Measurements from ENCODE around the gene CCP110. TPM values are rescaled to one million over a fixed set of nuclear protein-coding genes. Genes with fewer than 3 reads are reported as not detected.

CCP110 gene
- total and polyA plus RNA-seq, 4 donors: 7.4 to 67.9 (median 15.4) TPM

GRCh38 chr16:19490619-19491018, 33.1 kb upstream of the CCP110 start:
- Histone ChIP-seq H3K27me3 (ENCODE audit: control insufficient read depth in 3 of 3, insufficient read depth in 3 of 3, low read length in 2 of 3) (no peaks in the 10 kb centered on the region), H3K9ac (ENCODE audit: insufficient read depth in 1 of 2, low read length in 2 of 2) (no peak overlapping the region), H3K36me3 (ENCODE audit: control insufficient read depth in 4 of 4, insufficient read depth in 4 of 4, low read length in 4 of 4) (peaks cover 0 to 18% (median 0%) of the 10 kb centered on the region in 4 donors), H3K27ac (ENCODE audit: low read depth in 1 of 2, low read length in 1 of 2) (no peak overlapping the region), H3K4me1 (ENCODE audit: control insufficient read depth in 5 of 5, insufficient read depth in 5 of 5, low read length in 5 of 5) (peaks cover 0 to 3% (median 0%) of the 10 kb centered on the region in 5 donors), H3K9me3 (ENCODE audit: control insufficient read depth in 4 of 4, insufficient read depth in 3 of 4, low read length in 3 of 4) (peaks cover 0 to 2% (median 0%) of the 10 kb centered on the region in 4 donors), H3K4me3 (no peak overlapping the region)
- 60 to 65% methylated on average over 1 of the region's 1 CpG for WGBS, 2 donors
- DNase-seq (no peak), ATAC-seq (ENCODE audit: insufficient read depth, low FRiP score) (no peak)
- no peak for TF ChIP-seq CTCF (IDR thresholded peaks at IDR 0.05; ENCODE audit: control extremely low read depth, extremely low read depth)

GRCh38 chr16:19497176-19497575, 26.6 kb upstream of the CCP110 start:
- no peak overlapping the region for H3K4me3 ChIP-seq
- H3K9ac ChIP-seq (ENCODE audit: insufficient read depth in 1 of 2, low read length in 2 of 2): no peak overlapping the region
- peaks cover 7 to 19% (median 9%) of the 10 kb centered on the region in 4 donors for H3K36me3 ChIP-seq (ENCODE audit: control insufficient read depth in 4 of 4, insufficient read depth in 4 of 4, low read length in 4 of 4)
- no peak for TF ChIP-seq CTCF (IDR thresholded peaks at IDR 0.05; ENCODE audit: control extremely low read depth, extremely low read depth)
- 66 to 74% methylated on average over 5 of the region's 5 CpGs for WGBS, 2 donors
- no peak overlapping the region for H3K27ac ChIP-seq (ENCODE audit: low read depth in 1 of 2, low read length in 1 of 2)
- no peaks in the 10 kb centered on the region for H3K9me3 ChIP-seq (ENCODE audit: control insufficient read depth in 4 of 4, insufficient read depth in 3 of 4, low read length in 3 of 4)
- no peak for DNase-seq
- H3K4me1 ChIP-seq (ENCODE audit: control insufficient read depth in 5 of 5, insufficient read depth in 5 of 5, low read length in 5 of 5): no peaks in the 10 kb centered on the region
- ATAC-seq (ENCODE audit: insufficient read depth, low FRiP score): no peak
- no peaks in the 10 kb centered on the region for H3K27me3 ChIP-seq (ENCODE audit: control insufficient read depth in 3 of 3, insufficient read depth in 3 of 3, low read length in 2 of 3)

- H3K36me3 ChIP-seq (ENCODE audit: control insufficient read depth in 4 of 4, insufficient read depth in 4 of 4, low read length in 4 of 4): peaks cover 13 to 31% (median 19%) of the 10 kb centered on the region in 4 donors
- H3K27me3 ChIP-seq (ENCODE audit: control insufficient read depth in 3 of 3, insufficient read depth in 3 of 3, low read length in 2 of 3): no peaks in the 10 kb centered on the region
- no peak overlapping the region for H3K4me3 ChIP-seq
- DNase-seq (no peak), ATAC-seq (ENCODE audit: insufficient read depth, low FRiP score) (no peak)
- no peaks in the 10 kb centered on the region for H3K4me1 ChIP-seq (ENCODE audit: control insufficient read depth in 5 of 5, insufficient read depth in 5 of 5, low read length in 5 of 5)
- WGBS, 2 donors: 79 to 83% methylated on average over 5 of the region's 5 CpGs
- no peak overlapping the region for H3K27ac ChIP-seq (ENCODE audit: low read depth in 1 of 2, low read length in 1 of 2)
- no peak overlapping the region for H3K9ac ChIP-seq (ENCODE audit: insufficient read depth in 1 of 2, low read length in 2 of 2)
- H3K9me3 ChIP-seq (ENCODE audit: control insufficient read depth in 4 of 4, insufficient read depth in 3 of 4, low read length in 3 of 4): no peaks in the 10 kb centered on the region
- TF ChIP-seq CTCF (IDR thresholded peaks at IDR 0.05; ENCODE audit: control extremely low read depth, extremely low read depth): no peak
Observed at GRCh38 chr16:19499006-19499405, 24.7 kb upstream of the CCP110 start.

- no peak for TF ChIP-seq CTCF (IDR thresholded peaks at IDR 0.05; ENCODE audit: control extremely low read depth, extremely low read depth)
Observed at GRCh38 chr16:19499481-19499880, 24.3 kb upstream of the CCP110 start.

More at GRCh38 chr16:19499481-19499880, 24.3 kb upstream of the CCP110 start:
- 71 to 93% methylated on average over 3 of the region's 3 CpGs for WGBS, 2 donors
- H3K27ac ChIP-seq (ENCODE audit: low read depth in 1 of 2, low read length in 1 of 2): no peak overlapping the region
- no peaks in the 10 kb centered on the region for H3K4me1 ChIP-seq (ENCODE audit: control insufficient read depth in 5 of 5, insufficient read depth in 5 of 5, low read length in 5 of 5)
- H3K27me3 ChIP-seq (ENCODE audit: control insufficient read depth in 3 of 3, insufficient read depth in 3 of 3, low read length in 2 of 3): no peaks in the 10 kb centered on the region
- no peak overlapping the region for H3K4me3 ChIP-seq
- ATAC-seq (ENCODE audit: insufficient read depth, low FRiP score) (no peak), DNase-seq (no peak)
- H3K9me3 ChIP-seq (ENCODE audit: control insufficient read depth in 4 of 4, insufficient read depth in 3 of 4, low read length in 3 of 4): no peaks in the 10 kb centered on the region
- no peak overlapping the region for H3K9ac ChIP-seq (ENCODE audit: insufficient read depth in 1 of 2, low read length in 2 of 2)
- peaks cover 15 to 28% (median 21%) of the 10 kb centered on the region in 4 donors for H3K36me3 ChIP-seq (ENCODE audit: control insufficient read depth in 4 of 4, insufficient read depth in 4 of 4, low read length in 4 of 4)
